GM18520 (cell line): ENCODE data around the gene MSH2.
"Not testable (repeated sequence)": the region's sequence is repeated elsewhere in the genome, so short reads cannot be mapped to it uniquely, and the experiment has no call there.

Experiments
- ATAC-seq: cut with Tn5 transposase; IDR thresholded peaks from one replicate; pipeline ENCODE4 v1.9.1; 2021; ENCODE audit not compliant: unreplicated experiment

Gene MSH2

DNA sequence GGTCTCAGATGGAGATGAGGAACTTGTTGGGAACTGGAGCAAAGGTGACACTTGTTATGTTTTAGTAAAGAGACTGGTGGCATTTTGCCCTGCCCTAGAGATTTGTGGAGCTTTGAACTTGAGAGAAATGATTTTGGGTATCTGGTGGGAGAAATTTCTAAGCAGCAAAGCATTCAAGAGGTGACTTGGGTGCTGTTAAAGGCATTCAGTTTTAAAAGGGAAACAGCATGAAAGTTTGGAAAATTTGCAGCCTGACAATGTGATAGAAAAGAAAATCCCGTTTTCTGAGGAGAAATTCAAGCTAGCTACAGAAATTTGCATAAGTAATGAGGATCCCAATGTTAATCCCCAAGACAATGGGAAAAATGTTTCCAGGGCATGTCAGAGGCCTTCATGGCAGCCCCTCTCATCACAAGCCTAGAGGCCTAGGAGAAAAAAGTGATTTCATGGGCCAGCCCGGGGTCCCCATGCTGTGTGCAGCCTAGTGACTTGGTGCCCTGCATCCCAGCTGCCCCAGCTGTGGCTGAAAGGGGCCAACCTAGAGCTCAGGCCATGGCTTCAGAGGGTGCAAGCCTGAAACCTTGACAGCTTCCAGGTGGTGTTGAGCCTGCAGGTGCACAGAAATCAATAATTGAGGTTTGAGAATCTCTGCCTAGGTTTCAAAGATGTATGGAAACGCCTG lies 3.8 kb downstream of the MSH2 start:
- ATAC-seq = not testable (repeated sequence)

DNA sequence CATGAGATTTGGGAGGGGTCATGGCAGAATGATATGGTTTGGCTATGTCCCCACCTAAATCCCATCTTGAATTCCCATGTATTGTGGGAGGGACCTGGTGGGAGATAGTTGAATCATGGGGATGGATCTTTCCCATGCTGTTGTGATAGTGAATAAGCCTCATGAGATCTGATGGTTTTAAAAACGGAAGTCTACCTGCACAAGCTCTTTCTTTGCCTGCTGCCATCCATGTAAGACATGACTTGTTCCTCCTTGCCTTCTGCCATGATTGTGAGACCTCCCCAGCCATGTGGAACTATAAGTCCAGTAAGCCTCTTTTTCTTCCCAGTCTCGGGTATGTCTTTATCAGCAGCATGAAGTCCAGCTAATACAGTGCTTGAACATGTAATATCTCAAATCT lies 5.0 kb downstream of the MSH2 start:
- ATAC-seq = not testable (repeated sequence)

DNA sequence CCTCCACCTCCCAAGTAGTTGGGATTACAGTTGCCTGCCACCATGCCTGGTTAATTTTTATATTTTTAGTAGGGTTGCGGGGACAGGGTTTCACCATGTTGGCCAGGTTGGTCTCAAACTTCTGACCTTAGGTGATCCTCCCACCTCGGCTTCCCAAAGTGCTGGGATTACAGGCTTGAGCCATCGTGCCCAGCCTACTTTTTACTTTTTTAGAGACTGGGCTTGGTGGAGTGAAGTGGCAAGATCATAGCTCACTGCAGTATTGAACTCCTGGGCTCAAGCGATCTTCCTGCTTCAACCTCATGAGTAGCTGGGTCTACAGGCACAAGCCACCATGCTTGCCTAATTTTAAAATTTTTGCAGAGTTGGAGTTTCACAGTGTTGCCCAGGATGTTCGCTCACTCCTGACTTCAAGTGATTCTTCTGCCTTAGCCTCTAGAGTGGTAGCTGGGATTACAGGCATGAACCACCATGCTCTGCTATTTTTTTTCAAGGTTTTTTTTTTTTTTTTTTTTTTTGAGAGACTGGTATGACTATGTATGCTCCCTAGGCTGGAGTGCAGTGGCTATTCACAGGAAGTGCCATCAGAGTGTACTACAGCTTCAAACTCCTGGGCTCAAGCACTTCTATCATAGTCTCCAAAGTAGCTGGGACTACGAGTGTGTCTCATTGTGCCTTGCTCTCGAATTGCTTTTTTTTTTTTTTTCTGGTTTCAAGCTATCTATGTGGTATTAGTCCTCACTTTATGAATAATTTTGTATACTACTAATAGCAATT lies 11.9 kb downstream of the MSH2 start:
- no peak for ATAC-seq

DNA sequence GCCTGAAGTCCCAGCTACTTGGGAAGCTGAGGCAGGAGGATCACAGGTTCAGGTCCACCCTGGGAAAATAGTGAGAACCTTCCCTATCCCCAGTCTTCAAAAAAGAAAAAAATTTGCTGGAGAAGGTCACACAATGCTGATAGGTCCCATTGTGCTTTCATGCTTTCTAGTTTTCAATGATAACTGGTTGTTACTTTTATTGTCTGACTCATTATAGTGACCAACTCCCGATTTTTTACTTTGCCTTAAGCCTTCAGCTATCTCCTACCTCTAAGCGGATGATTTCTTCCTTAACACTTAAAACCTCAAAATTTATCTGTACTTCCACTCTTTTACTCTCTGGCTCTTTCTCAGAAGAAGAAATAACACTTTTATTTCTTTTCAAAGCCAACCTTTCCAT lies 17.3 kb downstream of the MSH2 start:
- ATAC-seq = no peak

DNA sequence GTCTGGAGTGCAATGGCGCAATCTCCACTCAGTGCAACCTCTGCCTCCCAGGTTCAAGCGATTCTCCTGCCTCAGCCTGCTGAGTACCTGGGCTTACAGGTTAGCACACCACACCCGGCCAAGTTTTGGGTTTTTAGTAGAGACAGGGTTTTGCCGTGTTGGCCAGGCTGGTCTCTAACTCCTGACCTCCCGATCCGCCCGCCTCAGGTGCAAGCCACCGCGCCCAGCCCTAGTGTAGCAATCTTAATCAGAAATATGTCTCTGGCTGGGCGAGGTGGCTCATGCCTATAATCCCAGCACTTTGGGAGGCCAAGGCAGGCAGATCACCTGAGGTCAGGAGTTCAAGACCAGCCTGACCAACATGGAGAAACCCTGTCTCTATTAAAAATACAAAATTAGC lies 17.7 kb downstream of the MSH2 start:
- not testable (repeated sequence) for ATAC-seq

DNA sequence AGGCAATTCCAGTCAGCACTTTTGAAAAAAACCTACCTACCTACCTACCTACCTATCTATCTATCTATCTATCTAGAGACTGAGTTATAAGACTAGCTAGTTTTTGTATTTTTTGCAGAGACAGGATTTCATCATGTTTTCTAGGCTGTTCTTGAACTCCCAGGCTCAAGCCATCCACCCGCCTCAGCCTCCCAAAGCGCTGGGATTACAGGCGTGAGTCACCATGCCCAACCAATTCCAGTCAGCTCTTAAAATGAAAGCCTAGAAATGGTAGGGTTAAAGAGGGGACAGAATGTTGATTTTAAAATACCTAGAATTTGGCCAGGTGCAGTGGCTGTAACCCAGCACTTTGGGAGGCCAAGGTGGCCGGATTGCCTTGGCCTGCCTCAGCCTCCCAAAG lies 19.1 kb downstream of the MSH2 start:
- ATAC-seq = no peak

DNA sequence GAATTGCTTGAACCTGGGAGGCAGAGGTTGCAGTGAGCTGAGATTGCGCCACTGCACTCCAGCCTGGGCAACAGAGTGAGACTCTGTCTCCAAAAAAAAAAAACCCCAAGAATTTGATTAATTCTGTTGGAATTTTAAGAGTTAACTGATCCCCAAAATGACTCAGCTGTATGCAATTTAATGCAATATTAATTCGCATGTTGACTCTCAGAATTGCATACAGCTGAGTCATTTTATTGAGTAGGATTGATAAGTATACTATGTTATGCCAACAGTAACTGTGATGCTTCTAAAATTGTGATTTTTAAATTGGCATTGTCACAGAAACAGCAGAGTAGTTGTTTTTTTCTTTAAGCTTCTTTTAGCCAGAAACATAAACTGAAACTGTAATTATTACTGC lies 19.6 kb downstream of the MSH2 start:
- ATAC-seq = no peak

DNA sequence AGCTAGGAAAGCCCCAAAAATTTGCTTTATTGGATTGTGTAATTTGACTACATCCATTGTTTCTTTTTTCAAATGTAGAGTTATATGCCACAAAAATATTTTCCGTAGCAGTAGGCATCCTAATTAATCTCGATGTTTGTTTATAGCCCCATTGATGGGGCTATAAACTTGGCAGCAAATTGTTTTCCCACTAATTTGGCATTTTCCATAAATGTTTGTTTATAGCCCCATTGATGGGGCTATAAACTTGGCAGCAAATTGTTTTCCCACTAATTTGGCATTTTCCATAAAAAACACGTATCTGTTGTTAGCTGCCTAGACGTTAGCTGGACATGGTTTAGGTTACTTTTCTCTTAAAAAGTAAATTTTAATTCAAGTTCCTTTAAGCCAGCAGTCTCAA lies 23.8 kb downstream of the MSH2 start:
- ATAC-seq = no peak

DNA sequence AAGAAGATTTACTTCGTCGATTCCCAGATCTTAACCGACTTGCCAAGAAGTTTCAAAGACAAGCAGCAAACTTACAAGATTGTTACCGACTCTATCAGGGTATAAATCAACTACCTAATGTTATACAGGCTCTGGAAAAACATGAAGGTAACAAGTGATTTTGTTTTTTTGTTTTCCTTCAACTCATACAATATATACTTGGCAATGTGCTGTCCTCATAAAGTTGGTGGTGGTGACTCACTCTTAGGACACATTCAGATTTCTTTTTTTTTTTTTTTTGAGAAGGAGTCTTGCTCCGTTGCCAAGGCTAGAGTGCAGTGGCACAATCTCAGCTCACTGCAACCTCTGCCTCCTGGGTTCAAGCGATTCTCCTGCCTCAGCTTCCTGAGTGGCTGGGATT lies 26.8 kb downstream of the MSH2 start:
- ATAC-seq = no peak

DNA sequence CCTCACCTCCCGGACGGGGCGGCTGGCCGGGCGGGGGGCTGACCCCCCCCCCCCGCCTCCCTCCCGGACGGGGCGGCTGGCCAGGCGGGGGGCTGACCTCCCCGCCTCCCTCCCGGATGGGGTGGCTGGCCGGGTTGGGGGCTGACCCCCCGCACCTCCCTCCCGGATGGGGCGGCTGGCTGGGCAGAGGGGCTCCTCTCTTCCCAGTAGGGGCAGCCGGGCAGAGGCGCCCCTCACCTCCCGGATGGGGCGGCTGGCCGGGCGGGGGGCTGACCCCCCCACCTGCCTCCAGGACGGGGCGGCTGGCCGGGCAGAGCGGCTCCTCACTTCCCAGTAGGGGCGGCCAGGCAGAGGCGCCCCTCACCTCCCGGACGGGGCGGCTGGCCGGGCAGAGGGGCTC lies 30.1 kb downstream of the MSH2 start:
- ATAC-seq = not testable (repeated sequence)

DNA sequence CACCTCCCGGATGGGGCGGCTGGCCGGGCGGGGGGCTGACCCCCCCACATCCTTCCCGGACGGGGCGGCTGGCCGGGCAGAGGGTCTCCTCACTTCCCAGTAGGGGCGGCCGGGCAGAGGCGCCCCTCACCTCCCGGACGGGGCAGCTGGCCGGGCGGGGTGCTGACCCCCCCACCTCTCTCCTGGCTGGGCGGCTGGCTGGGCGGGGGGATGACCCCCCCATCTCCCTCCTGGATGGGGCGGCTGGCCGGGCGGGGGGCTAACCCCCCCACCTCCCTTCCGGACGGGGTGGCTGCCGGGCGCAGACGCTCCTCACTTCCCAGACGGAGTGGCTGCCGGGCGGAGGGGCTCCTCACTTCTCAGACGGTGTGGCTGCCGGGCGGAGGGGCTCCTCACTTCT lies 30.5 kb downstream of the MSH2 start:
- ATAC-seq = not testable (repeated sequence)

DNA sequence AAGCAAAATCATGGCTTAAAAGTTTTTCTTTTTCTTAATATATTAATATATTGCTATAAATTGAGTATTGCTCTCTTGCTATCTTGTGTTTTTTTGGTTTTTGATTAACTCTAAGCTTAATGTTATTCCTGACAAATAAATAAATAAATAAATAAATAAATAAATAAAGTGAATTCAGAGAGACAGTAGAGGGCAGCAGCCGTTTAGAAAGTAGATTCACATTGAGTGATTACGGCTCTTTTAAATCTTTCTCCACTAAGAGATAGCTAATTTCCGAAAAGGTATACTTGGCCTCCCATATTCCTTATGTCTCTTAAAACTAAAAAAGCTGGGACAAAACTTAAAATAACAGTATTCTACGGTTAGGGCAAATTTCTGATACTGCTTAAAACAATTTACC lies 34.3 kb downstream of the MSH2 start:
- ATAC-seq = no peak

DNA sequence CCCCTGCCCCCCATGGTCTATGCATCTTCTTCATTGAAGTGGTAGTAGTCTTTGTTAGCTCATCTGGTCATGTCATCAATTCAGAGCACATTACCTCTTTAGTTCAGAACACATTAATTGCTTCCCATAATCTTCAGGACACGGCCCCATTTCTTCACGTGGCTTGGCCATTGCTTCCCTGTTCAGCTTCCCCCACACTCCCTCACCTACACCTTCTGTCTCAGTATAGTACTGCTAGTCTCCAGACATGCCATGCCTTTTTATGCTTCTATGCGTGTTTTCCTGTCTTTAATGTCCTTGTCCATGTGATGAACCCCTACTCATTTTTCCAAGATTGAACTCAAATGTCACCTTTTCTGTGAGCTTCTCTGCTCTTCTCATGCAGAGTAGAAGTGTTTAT lies 35.1 kb downstream of the MSH2 start:
- ATAC-seq = no peak

DNA sequence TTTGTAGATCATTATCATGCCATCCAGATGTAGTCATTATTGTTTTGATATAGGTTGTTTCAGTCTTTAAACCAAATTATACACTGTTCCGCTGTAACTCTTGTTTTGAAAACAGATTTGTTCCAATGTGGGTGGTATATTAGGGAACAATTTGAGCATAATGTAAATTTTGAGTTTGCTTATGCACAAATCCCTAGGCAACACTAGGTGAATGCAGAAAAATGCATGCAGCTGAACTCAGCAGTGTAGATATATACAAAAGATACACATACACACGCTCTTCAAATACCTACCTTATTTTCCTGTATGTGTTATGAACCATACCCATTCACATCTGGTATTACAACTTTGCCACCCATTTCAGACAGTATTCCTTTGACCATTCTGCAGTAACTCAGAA lies 35.8 kb downstream of the MSH2 start:
- no peak for ATAC-seq

DNA sequence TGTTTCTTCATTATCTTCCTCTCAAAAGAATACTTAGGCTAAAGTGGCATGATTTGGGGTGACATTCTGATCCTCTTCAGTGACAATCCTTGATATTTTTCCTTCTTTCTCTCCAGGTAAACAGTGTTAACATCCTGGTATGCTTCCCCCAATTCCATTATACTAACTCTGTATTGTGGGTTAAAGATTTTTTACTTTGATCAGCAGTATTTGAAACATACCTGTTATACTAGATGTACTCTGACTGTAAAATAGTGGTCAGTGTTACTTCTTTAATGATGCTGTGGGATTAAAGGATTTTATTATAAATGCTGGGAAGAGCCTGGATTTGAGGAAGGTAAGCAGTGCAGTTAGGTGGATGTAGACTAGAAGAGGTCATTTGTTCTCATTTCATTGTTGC lies 48.8 kb downstream of the MSH2 start:
- no peak for ATAC-seq

DNA sequence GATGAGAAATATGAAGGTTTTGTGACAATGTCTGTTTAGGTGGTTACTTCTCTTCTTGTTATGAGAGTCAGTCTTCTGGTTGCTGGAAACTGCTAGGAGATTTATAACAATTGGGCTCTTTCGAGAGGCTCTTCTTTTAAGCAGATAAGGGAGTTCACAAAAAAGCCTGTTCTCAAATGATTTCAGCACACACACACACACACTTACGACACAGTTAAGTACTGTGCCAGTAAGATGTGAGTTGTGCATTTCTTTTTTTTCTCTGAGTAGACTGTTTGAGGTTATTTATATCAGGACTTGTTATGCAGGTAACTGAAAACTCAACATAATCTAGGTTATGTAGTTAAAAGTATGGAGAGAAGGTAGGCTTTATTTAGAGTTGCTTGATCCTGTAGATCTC lies 49.8 kb downstream of the MSH2 start:
- ATAC-seq = no peak

DNA sequence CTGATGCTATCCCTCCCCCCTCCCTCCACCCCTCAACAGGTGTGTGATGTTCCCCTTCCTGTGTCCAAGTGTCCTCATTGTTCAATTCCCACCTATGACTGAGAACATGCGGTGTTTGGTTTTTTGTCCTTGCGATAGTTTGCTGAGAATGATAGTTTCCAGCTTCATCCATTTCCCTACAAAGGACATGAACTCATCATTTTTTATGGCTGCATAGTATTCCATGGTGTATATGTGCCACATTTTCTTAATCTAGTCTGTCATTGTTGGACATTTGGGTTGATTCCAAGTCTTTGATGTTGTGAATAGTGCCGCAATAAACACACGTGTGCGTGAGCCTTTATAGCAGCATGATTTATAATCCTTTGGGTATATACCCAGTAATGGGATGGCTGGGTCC lies 51.9 kb downstream of the MSH2 start:
- ATAC-seq = not testable (repeated sequence)

DNA sequence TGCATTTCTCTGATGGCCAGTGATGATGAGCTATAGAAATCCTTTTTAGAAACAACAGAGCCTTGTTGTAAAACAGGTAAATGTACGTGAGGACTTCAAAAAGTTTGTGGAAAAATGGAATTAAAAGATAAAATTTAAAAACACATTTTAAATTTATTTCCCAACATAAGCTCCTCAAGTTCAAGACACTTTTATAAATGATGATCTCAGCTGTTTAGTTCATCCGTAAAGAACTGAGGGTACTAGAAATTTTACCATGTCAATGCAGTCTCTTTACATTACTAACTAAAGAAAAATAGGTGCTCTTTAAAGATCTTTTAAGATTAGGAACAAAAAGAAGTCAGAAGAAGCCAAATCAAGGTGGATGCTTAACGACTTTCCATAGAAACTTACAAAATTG lies 52.5 kb downstream of the MSH2 start:
- ATAC-seq = no peak

DNA sequence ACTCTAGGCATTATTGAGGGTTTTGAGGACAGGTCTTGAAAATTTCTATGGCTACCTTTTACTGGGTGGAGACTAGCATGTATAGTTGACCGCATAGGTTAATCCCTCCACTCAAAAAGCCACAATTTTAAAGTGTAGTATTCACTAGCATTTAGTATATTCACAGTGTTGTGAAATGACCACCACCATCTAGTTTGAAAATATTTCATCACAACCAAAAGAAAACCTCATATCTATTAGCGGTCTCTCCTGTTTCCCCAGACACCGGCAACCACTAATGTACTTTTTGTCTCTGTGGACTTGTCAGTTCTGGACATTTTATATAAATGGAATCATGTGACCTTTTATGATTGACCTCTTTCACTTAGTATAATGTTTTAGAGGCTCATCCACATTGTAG lies 53.9 kb downstream of the MSH2 start:
- no peak for ATAC-seq

DNA sequence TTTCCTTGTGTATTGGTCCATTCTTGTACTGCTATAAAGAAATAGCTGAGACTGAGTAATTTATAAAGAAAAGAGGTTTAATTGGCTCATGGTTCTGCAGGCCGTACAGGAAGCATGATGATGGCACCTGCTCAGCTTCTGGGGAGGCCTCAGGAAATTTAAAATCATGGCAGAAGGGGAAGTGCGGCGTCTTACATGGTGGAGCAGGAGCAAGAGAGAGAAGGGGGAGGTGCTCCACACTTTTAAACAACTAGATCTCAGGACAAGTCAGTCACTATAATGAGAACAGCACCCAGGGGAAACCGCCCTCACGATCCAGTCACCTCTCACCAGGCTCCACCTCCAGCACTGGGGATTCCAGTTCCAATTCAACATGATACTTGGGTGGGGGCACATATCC lies 54.3 kb downstream of the MSH2 start:
- no peak for ATAC-seq

DNA sequence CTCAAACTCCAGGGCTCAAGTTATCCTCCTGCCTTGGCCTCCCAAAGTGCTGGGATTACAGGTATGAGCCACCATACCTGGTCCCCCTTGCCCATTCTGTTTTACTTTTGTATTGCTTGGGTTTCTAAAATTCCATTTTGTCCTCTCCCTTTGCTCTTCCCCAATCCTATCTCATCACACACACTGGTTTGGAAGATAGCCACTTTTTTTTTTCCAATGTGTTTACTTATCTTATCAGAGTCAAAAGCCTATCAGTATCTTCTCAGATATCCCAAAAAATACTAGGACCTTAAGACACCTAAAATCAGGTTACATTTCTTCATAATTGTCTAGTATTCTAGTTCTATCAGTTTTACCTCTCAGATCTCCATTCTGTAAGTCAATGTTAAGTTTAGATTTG lies 56.1 kb downstream of the MSH2 start:
- ATAC-seq = no peak

DNA sequence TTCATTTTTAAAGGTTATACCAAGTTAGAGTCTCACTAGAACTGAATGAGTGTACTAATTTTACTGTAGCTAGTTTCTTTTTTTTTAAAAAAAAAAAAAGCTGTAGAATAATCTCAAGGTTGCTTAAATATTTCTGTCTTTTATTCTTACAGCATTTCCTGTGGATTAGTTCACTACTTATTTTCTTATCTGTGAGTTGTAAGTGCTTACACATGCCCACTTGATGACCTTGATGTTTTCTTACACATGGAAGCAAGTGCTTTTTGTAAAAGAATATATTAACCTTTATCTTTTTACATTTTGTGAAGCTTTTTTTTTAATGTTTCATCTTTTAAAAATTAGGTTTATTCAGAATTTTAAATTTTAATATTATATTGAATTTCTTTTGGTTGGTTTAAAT lies 57.8 kb downstream of the MSH2 start:
- no peak for ATAC-seq
